Measurements from ENCODE around the gene INSYN2B.

The INSYN2B gene

GRCh38 chr5:169886033-169886432 is 94.3 kb downstream of the INSYN2B start:
- Histone ChIP-seq H3K4me3 (replicated peaks; ENCODE audit: insufficient read depth, low read length) (no peak overlapping the region), H3K27me3 (ENCODE audit: insufficient read depth, poor library complexity, severe bottlenecking) (no peaks in the 10 kb centered on the region)
- DNase-seq (ENCODE audit: low read depth in 1 of 2, low spot score in 1 of 2) = no peak

DNA sequence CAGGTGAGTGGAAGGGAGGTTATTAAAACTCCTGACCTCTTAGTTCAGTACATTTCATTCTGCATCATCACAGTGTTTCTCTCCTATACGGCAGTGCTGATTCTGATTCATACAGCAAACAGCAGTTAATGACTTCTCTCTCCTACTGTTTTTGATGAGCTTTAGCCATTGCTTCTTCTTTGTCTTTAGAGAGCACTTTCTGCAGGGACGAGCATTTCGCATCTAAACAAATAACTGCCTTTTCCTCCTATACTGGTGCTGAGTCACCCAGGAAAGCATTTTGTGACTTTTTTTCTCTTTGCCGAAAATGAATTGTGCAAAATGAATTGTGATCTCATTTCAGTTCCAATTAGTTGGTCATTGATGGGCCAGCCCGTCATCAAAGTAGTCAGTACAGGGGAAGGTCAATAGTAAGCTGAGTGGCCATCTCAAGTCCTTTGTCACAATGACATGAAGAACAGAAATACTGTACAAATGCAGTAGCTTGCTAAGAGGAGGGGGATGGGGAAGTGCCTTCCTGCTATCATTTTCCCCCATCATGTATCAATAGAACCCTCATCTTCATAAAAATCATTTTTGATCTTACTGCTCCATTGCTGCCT is 98.5 kb downstream of the INSYN2B start:
- H3K27ac ChIP-seq (replicated peaks) = no peak overlapping the region
- no peak for TF ChIP-seq SPI1 (IDR thresholded peaks at IDR 0.05; ENCODE audit: borderline replicate concordance, low read depth)
- TF ChIP-seq GABPA (IDR thresholded peaks at IDR 0.05; ENCODE audit: low read depth) = no peak
- no peak for TF ChIP-seq CTCF (IDR thresholded peaks at IDR 0.05; ENCODE audit: insufficient read depth, low read length)
- TF ChIP-seq POLR2AphosphoS5 (IDR thresholded peaks at IDR 0.05; ENCODE audit: low read depth) = no peak
- no peak for TF ChIP-seq REST (IDR thresholded peaks at IDR 0.05; ENCODE audit: insufficient replicate concordance, low read depth)
- H3K4me3 ChIP-seq (replicated peaks; ENCODE audit: insufficient read depth, low read length) = no peak overlapping the region
- H3K27me3 ChIP-seq (ENCODE audit: insufficient read depth, poor library complexity, severe bottlenecking) = no peaks in the 10 kb centered on the region
- DNase-seq (ENCODE audit: low read depth in 1 of 2, low spot score in 1 of 2) = no peak

More at GRCh38 chr5:169886033-169886432, 94.3 kb downstream of the INSYN2B start:
- TF ChIP-seq REST (IDR thresholded peaks at IDR 0.05; ENCODE audit: insufficient replicate concordance, low read depth) = no peak
- no peak overlapping the region for H3K27ac ChIP-seq (replicated peaks)

DNA sequence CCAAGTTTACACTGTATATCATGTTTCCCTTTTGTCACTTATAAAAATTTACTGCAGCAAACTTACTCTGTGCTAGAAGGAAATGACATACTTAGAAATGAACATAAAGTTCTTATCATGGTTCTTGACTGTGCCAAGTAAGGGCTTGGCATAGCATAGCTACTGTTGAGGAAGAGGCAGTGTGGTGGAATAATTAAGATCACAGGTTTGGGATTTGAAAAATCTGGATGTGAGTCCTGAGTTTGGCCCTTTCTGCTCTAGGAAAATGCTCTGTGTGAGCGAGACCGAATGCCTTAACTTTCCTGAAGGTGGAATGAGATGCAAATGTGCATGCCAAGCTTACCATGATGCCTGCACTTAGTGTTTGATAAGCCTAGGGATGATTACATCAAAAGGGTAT is 99.5 kb downstream of the INSYN2B start:
- Histone ChIP-seq H3K27ac (replicated peaks) (no peak overlapping the region), H3K4me3 (replicated peaks; ENCODE audit: insufficient read depth, low read length) (no peak overlapping the region), H3K27me3 (ENCODE audit: insufficient read depth, poor library complexity, severe bottlenecking) (no peaks in the 10 kb centered on the region)
- TF ChIP-seq REST (IDR thresholded peaks at IDR 0.05; ENCODE audit: insufficient replicate concordance, low read depth) = no peak
- no peak for TF ChIP-seq CTCF (IDR thresholded peaks at IDR 0.05; ENCODE audit: insufficient read depth, low read length)
- no peak for TF ChIP-seq POLR2AphosphoS5 (IDR thresholded peaks at IDR 0.05; ENCODE audit: low read depth)
- no peak for TF ChIP-seq SPI1 (IDR thresholded peaks at IDR 0.05; ENCODE audit: borderline replicate concordance, low read depth)
- no peak for TF ChIP-seq GABPA (IDR thresholded peaks at IDR 0.05; ENCODE audit: low read depth)
- no peak for DNase-seq (ENCODE audit: low read depth in 1 of 2, low spot score in 1 of 2)

Data from HL-60 (cell line).